Caco-2 (cell line): ENCODE measurements around the gene SNRPF. TPM values are rescaled to one million over a fixed set of nuclear protein-coding genes. Genes with fewer than 3 reads are reported as not detected.

Source experiments
- BruUV-seq: library from RNA; stranded (reverse); fragments of 400-500 nt; replicated peaks from 2 replicates; lab custom pipeline; 2021; lab: Mats Ljungman, UMichigan
- CTCF ChIA-PET: fragments of 300-600 bp; sonication (Branson Sonifier 250); formaldehyde crosslinking; loops from one replicate; lab custom pipeline; 2022; ENCODE audit warnings: antibody characterized with exemption; lab: Charles Lee
- POLR2A ChIA-PET: fragments of 300-600 bp; sonication (Branson Sonifier 250); formaldehyde crosslinking; loops from one replicate; lab custom pipeline; 2022; ENCODE audit warnings: antibody characterized with exemption; lab: Charles Lee
- DNase-seq, 2 experiments: peaks; one replicate each; pipeline versions ENCODE4 v3.0.0 to v3.0.0-alpha.2; 2020 to 2022
- H3K27me3 ChIP-seq: replicated peaks from 2 replicates; pipeline ENCODE4 v1.6.0; 2011; ENCODE audit warnings: low read length; ENCODE audit not compliant: control insufficient read depth, insufficient read depth
- H3K36me3 ChIP-seq: 2 replicates; pipeline ENCODE4 v1.5.1; 2011; ENCODE audit warnings: low read length; ENCODE audit not compliant: control insufficient read depth, insufficient read depth
- H3K4me1 ChIP-seq: fragments of 250-450 bp; sonication (Bioruptor Pico); 2 replicates; pipeline ENCODE4 v1.5.1; 2020; ENCODE audit warnings: mild to moderate bottlenecking
- H3K4me3 ChIP-seq: 2 replicates; pipeline ENCODE4 v1.5.1; 2011; ENCODE audit warnings: low read depth, mild to moderate bottlenecking, control low read depth, low read length
- H3K9me3 ChIP-seq: fragments of 250-450 bp; sonication (Bioruptor Pico); 2 replicates; pipeline ENCODE4 v1.5.1; 2020; ENCODE audit warnings: mild to moderate bottlenecking, moderate library complexity
- H3K27ac Mint-ChIP-seq: one replicate; pipeline ENCODE4 v1.8.0; 2022; ENCODE audit warnings: mixed read lengths; ENCODE audit not compliant: unreplicated experiment
- H3K27me3 Mint-ChIP-seq: one replicate; pipeline ENCODE4 v1.8.0; 2022; ENCODE audit warnings: mixed read lengths; ENCODE audit not compliant: insufficient read depth, unreplicated experiment
- H3K36me3 Mint-ChIP-seq: one replicate; pipeline ENCODE4 v1.8.0; 2022; ENCODE audit warnings: mild to moderate bottlenecking, mixed read lengths; ENCODE audit not compliant: insufficient read depth, unreplicated experiment
- H3K4me1 Mint-ChIP-seq: one replicate; pipeline ENCODE4 v1.8.0; 2022; ENCODE audit warnings: low read depth, mixed read lengths; ENCODE audit not compliant: unreplicated experiment
- H3K4me3 Mint-ChIP-seq: one replicate; pipeline ENCODE4 v1.8.0; 2022; ENCODE audit warnings: mild to moderate bottlenecking, moderate library complexity, mixed read lengths; ENCODE audit not compliant: unreplicated experiment
- H3K9me3 Mint-ChIP-seq: one replicate; pipeline ENCODE4 v1.8.0; 2022; ENCODE audit warnings: mixed read lengths; ENCODE audit not compliant: unreplicated experiment
- intact Hi-C: fragments of 100-400 bp; cut with micrococcal nuclease; formaldehyde crosslinking; loops from one replicate; pipeline ENCODE4 v1.10.0; 2022; ENCODE audit not compliant: unreplicated experiment
- total RNA-seq: library from RNA; stranded (reverse); gene quantifications from 2 replicates; pipeline ENCODE4 v1.2.3, GENCODE V29; 2022
- TF ChIP-seq, protein P1 (sequence below), 2 experiments: fragments of 200-600 bp in 1 of 2; IDR thresholded peaks; 1 replicate in 1 of 2; 2 replicates in 1 of 2; pipeline versions ENCODE4 v1.5.1 to v1.8.0; 2011 to 2022; ENCODE audit warnings: antibody characterized with exemption in 1 of 2, control low read depth in 1 of 2, inconsistent platforms in 1 of 2, low read depth in 1 of 2, low read length in 1 of 2, mild to moderate bottlenecking in 1 of 2, moderate library complexity in 1 of 2; ENCODE audit not compliant: insufficient read depth in 1 of 2, severe bottlenecking in 1 of 2, unreplicated experiment in 1 of 2

The SNRPF gene
- total RNA-seq, 1 experiment from 2014 or later, result 48.0 TPM

DNA sequence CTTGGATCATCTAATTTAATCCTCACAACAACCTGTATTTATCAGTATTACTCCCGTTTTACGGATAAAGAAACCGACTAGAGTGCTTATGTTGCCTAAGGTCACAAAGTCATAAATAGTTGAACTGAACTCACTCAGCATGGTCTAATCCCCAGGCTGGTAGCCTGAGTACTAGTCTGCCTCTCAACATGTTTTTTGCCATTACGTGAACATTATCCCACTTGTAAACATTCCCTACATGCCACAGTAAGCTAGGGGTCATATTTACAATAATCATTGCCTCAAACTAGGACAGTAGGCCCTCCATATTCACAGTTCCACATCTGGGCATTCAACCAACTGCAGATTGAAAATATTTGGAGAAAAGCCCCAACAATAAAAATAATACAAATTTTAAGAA, 12.1 kb downstream of the SNRPF start:
- POLR2A ChIA-PET, result no interaction called here
- CTCF ChIA-PET, result no interaction called here
- Mint-ChIP-seq H3K36me3 (peaks cover 40% of the 10 kb centered on the region), H3K4me1 (peaks cover 9% of the 10 kb centered on the region), H3K4me3 (no peak overlapping the region), H3K9me3 (no peaks in the 10 kb centered on the region), H3K27me3 (no peaks in the 10 kb centered on the region), H3K27ac (no peak overlapping the region)
- no peak overlapping the region for H3K4me3 ChIP-seq
- intact Hi-C loops, result no loop called here
- H3K4me1 ChIP-seq, result peaks cover 8% of the 10 kb centered on the region
- no peaks in the 10 kb centered on the region for H3K36me3 ChIP-seq
- no peaks in the 10 kb centered on the region for H3K27me3 ChIP-seq
- TF ChIP-seq, protein P1, sequence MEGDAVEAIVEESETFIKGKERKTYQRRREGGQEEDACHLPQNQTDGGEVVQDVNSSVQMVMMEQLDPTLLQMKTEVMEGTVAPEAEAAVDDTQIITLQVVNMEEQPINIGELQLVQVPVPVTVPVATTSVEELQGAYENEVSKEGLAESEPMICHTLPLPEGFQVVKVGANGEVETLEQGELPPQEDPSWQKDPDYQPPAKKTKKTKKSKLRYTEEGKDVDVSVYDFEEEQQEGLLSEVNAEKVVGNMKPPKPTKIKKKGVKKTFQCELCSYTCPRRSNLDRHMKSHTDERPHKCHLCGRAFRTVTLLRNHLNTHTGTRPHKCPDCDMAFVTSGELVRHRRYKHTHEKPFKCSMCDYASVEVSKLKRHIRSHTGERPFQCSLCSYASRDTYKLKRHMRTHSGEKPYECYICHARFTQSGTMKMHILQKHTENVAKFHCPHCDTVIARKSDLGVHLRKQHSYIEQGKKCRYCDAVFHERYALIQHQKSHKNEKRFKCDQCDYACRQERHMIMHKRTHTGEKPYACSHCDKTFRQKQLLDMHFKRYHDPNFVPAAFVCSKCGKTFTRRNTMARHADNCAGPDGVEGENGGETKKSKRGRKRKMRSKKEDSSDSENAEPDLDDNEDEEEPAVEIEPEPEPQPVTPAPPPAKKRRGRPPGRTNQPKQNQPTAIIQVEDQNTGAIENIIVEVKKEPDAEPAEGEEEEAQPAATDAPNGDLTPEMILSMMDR (IDR thresholded peaks at IDR 0.05; ENCODE audit: insufficient read depth in 1 of 2, low read depth in 1 of 2, low read length in 1 of 2, severe bottlenecking in 1 of 2, unreplicated experiment in 1 of 2), result no peak
- no TSS peak for BruUV-seq
- DNase-seq, result peak in 1 of 2 experiments; percentile 31
- no peaks in the 10 kb centered on the region for H3K9me3 ChIP-seq

DNA sequence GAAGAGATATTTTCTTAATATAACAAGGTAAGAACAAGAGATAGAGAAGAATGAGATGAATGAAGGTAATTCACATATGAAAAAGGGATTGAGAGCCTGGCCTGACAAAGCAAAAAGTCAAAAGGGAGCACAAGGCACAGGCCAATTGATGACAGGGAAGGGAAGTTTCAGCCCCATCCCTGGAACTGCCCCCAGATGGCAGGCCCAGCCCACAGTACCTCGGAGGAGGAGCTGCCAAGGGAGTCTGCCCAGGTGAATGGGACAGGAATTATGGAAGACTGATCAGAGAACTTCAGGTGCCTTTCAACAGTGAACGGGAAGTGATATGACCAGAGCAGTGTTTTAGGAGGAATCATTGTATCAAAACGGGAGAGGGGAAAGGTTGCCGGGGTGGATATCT, 15.7 kb downstream of the SNRPF start:
- no peaks in the 10 kb centered on the region for H3K36me3 ChIP-seq
- H3K27ac Mint-ChIP-seq, result no peak overlapping the region
- H3K4me1 Mint-ChIP-seq, result peaks cover 9% of the 10 kb centered on the region
- no peak for DNase-seq
- peaks cover 8% of the 10 kb centered on the region for H3K36me3 Mint-ChIP-seq
- ChIA-PET POLR2A (no interaction called here), CTCF (no interaction called here)
- H3K27me3 Mint-ChIP-seq, result no peaks in the 10 kb centered on the region
- H3K9me3 Mint-ChIP-seq, result no peaks in the 10 kb centered on the region
- intact Hi-C loops, result no loop called here
- H3K27me3 ChIP-seq, result no peaks in the 10 kb centered on the region
- peaks cover 8% of the 10 kb centered on the region for H3K4me1 ChIP-seq
- no TSS peak for BruUV-seq
- no peaks in the 10 kb centered on the region for H3K9me3 ChIP-seq
- TF ChIP-seq, protein P1 (IDR thresholded peaks at IDR 0.05; ENCODE audit: insufficient read depth in 1 of 2, low read depth in 1 of 2, low read length in 1 of 2, severe bottlenecking in 1 of 2, unreplicated experiment in 1 of 2), result no peak
- H3K4me3 Mint-ChIP-seq, result no peak overlapping the region
- H3K4me3 ChIP-seq, result no peak overlapping the region

DNA sequence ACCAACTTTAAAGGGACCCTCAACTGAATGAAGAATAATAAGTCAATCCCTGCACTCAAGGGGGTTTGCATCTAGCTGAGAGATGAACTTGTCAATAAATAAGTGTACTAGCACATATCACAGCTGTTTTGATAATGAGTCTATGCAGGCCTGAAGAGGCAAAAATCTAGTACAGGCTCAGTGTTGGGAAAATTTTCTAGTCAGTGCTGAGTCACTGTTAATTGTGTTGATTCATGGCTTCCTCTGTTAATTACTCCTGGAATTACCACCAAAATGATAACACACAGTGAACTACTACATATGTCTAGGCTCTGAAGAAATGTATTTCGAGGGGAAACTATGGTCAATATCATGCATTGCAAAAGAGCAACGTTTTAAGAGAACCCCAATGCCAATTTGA, 18.9 kb downstream of the SNRPF start:
- intact Hi-C loops, result no loop called here
- no peak for DNase-seq
- no peaks in the 10 kb centered on the region for H3K36me3 Mint-ChIP-seq
- TF ChIP-seq, protein P1 (IDR thresholded peaks at IDR 0.05; ENCODE audit: insufficient read depth in 1 of 2, low read depth in 1 of 2, low read length in 1 of 2, severe bottlenecking in 1 of 2, unreplicated experiment in 1 of 2), result no peak
- Histone ChIP-seq H3K36me3 (no peaks in the 10 kb centered on the region), H3K4me1 (no peaks in the 10 kb centered on the region), H3K27me3 (no peaks in the 10 kb centered on the region), H3K4me3 (no peak overlapping the region), H3K9me3 (no peaks in the 10 kb centered on the region)
- ChIA-PET POLR2A (no interaction called here), CTCF (no interaction called here)
- no peaks in the 10 kb centered on the region for H3K27me3 Mint-ChIP-seq
- no peak overlapping the region for H3K27ac Mint-ChIP-seq
- H3K4me3 Mint-ChIP-seq, result no peak overlapping the region
- H3K4me1 Mint-ChIP-seq, result no peaks in the 10 kb centered on the region
- BruUV-seq, result no TSS peak
- no peaks in the 10 kb centered on the region for H3K9me3 Mint-ChIP-seq
